Measurements from ENCODE around the gene GALNS.

DNA sequence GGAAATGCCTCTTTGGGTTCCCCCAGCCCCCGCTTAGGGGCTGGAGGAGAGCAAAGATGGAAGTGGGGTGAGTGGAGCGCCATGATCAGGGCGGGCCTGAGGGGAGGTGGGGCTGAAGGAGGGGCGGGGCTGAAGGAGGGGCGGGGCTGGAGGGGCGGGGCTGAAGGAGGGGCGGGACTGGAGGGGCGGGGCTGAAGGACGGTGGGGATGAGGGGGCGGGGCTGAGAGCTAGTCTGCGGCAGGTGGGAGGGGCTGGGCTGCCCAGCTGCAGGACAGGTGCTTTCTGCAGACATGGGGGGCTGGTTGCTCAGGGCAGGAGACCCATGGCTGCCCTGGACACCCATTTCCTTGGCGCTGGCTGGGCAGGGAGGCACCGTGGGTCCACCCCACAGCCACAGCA, 48.8 kb upstream of the GALNS start:
- TF ChIP-seq EP300 (IDR thresholded peaks at IDR 0.05) = no peak
- TF ChIP-seq, protein P1, sequence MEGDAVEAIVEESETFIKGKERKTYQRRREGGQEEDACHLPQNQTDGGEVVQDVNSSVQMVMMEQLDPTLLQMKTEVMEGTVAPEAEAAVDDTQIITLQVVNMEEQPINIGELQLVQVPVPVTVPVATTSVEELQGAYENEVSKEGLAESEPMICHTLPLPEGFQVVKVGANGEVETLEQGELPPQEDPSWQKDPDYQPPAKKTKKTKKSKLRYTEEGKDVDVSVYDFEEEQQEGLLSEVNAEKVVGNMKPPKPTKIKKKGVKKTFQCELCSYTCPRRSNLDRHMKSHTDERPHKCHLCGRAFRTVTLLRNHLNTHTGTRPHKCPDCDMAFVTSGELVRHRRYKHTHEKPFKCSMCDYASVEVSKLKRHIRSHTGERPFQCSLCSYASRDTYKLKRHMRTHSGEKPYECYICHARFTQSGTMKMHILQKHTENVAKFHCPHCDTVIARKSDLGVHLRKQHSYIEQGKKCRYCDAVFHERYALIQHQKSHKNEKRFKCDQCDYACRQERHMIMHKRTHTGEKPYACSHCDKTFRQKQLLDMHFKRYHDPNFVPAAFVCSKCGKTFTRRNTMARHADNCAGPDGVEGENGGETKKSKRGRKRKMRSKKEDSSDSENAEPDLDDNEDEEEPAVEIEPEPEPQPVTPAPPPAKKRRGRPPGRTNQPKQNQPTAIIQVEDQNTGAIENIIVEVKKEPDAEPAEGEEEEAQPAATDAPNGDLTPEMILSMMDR (IDR thresholded peaks at IDR 0.05) = no peak
